Nucleus accumbens (tissue), 56 donors: ENCODE results near the gene ATP6V0E1.
"Not testable (repeated sequence)": the region's sequence is repeated elsewhere in the genome, so short reads cannot be mapped to it uniquely, and the experiment has no call there.

ENCODE experiments used
- DNase-seq, 56 donors: peaks; one replicate each; lab custom pipeline; 2025; lab: John Stamatoyannopoulos, UW

The ATP6V0E1 gene

GRCh38 chr5:172999974-173000373, 16.4 kb downstream of the ATP6V0E1 start:
- DNase-seq = no peak

- DNase-seq = no peak
Measured at GRCh38 chr5:173001229-173001841, 17.8 kb downstream of the ATP6V0E1 start.

GRCh38 chr5:173003360-173003759, 19.8 kb downstream of the ATP6V0E1 start:
- DNase-seq = no peak

GRCh38 chr5:173004013-173004412, 20.4 kb downstream of the ATP6V0E1 start:
- DNase-seq = no peak

- DNase-seq = no peak
Measured at GRCh38 chr5:173004447-173004846, 20.9 kb downstream of the ATP6V0E1 start.

- DNase-seq = peak in 5 of 56 donors; percentile 3 to 29 (median 14)
Measured at GRCh38 chr5:173010021-173010420, 26.4 kb downstream of the ATP6V0E1 start.

- peak in 29 of 56 donors; percentile 5 to 60 (median 27) for DNase-seq
Measured at GRCh38 chr5:173010547-173011464, 27.2 kb downstream of the ATP6V0E1 start.

- no peak for DNase-seq
Measured at GRCh38 chr5:173011566-173011965, 28.0 kb downstream of the ATP6V0E1 start.

- DNase-seq = no peak
Measured at GRCh38 chr5:173012882-173013281, 29.3 kb downstream of the ATP6V0E1 start.

GRCh38 chr5:173014671-173015070, 31.1 kb downstream of the ATP6V0E1 start:
- DNase-seq = no peak

GRCh38 chr5:173015192-173015591, 31.6 kb downstream of the ATP6V0E1 start:
- DNase-seq = no peak

- DNase-seq = no peak
Measured at GRCh38 chr5:173015598-173016455, 32.3 kb downstream of the ATP6V0E1 start.

- DNase-seq = peak in 4 of 56 donors; percentile 13 to 37 (median 20)
Measured at GRCh38 chr5:173016598-173017046, 33.1 kb downstream of the ATP6V0E1 start.

GRCh38 chr5:173017087-173017486, 33.5 kb downstream of the ATP6V0E1 start:
- not testable (repeated sequence) for DNase-seq

GRCh38 chr5:173018358-173018757, 34.8 kb downstream of the ATP6V0E1 start:
- no peak for DNase-seq

GRCh38 chr5:173020154-173020581, 36.6 kb downstream of the ATP6V0E1 start:
- DNase-seq = no peak

GRCh38 chr5:173020643-173021042, 37.1 kb downstream of the ATP6V0E1 start:
- DNase-seq = peak in 26 of 56 donors; percentile 4 to 59 (median 27)

GRCh38 chr5:173025651-173026050, 42.1 kb downstream of the ATP6V0E1 start:
- DNase-seq = no peak

- no peak for DNase-seq
Measured at GRCh38 chr5:173027905-173028304, 44.3 kb downstream of the ATP6V0E1 start.

- DNase-seq = no peak
Measured at GRCh38 chr5:173028811-173029327, 45.3 kb downstream of the ATP6V0E1 start.
